Articular chondrocyte of knee joint (primary cell): ENCODE data around the gene LRTM2. TPM values are rescaled to one million over a fixed set of nuclear protein-coding genes. Genes with fewer than 3 reads are reported as not detected.

ENCODE experiments used
- total RNA-seq: library from RNA; depleted of rRNA; stranded (reverse); fragments of >200 nt; gene quantifications from 2 replicates; pipeline ENCODE4 v1.2.3, GENCODE V29; 2012

LRTM2 gene
- not detected in 2 replicates for total RNA-seq

DNA sequence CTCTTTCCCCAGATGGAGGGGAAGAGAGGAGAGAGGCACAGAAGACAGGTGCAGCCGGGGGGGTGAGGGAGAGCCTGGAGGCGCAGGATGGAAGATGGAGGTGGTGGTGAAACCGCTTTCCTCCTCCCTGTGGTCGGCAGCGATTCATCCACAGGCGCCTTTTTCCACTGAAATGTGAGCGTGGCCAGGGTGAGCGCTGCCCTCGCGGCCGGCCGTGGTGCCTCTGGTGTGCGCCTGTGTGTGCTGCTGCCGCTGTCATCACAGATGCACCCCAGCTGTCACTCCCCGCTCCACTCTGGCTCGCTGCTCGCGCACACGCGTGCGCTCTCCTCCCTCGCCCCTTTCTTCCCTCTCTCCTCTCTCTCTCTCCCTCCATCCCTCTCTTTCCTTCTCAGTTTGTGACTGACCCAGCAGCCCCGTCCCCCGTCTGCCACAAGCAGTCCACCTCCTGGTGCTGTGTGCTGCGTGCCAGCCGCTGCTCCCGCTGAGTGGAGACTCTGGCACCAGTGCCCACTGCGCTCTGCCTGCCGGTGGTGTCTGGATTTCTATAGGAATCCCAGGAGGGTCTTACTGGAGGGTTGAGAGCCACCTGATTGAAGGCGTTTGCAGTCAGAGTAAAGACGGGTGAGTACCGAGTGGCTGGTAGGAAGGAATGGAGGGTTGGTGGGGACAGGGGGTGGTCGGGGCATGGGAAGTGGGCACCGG is at the start of gene LRTM2:
Gene LRTM2 (plus strand): TSS at position 375 of the 705 bp plus-strand sequence. CDS start 7,584 bp downstream, outside the sequence.

Other genes starting within 250 kb of the LRTM2 start
- 8.2 and 8.6 TPM in 2 replicates for gene FBXL14, start 226.0 kb upstream of the LRTM2 start, total RNA-seq
- gene WNT5B, start 191.3 kb upstream of the LRTM2 start, total RNA-seq, result 36.5 and 42.5 TPM in 2 replicates
- 28.5 and 33.3 TPM in 2 replicates for gene ADIPOR2, start 129.5 kb upstream of the LRTM2 start, total RNA-seq
- gene CACNA2D4, start 98.1 kb downstream of the LRTM2 start, total RNA-seq, result 0.78 and 1.2 TPM in 2 replicates
- gene DCP1B, start 183.9 kb downstream of the LRTM2 start, total RNA-seq, result 22.9 and 23.9 TPM in 2 replicates
- 19.9 and 29.1 TPM in 2 replicates for gene CACNA1C, start 232.4 kb downstream of the LRTM2 start, total RNA-seq